Endothelial cell (in vitro differentiated cells): ENCODE data around the gene MACC1. TPM values are rescaled to one million over a fixed set of nuclear protein-coding genes. Genes with fewer than 3 reads are reported as not detected.

Experiments
- DNase-seq: peaks from one replicate; pipeline ENCODE4 v3.0.0; 2021; ENCODE audit warnings: low spot score
- H3K27ac Mint-ChIP-seq: one replicate; pipeline ENCODE4 v1.8.0; 2021; ENCODE audit warnings: mixed read lengths, inconsistent platforms; ENCODE audit not compliant: unreplicated experiment
- H3K27me3 Mint-ChIP-seq: one replicate; pipeline ENCODE4 v1.8.0; 2021; ENCODE audit warnings: mild to moderate bottlenecking, moderate library complexity, mixed read lengths, inconsistent platforms; ENCODE audit not compliant: unreplicated experiment
- H3K36me3 Mint-ChIP-seq: one replicate; pipeline ENCODE4 v1.8.0; 2021; ENCODE audit warnings: mild to moderate bottlenecking, low read depth, mixed read lengths, inconsistent platforms; ENCODE audit not compliant: unreplicated experiment
- H3K4me1 Mint-ChIP-seq: one replicate; pipeline ENCODE4 v1.8.0; 2021; ENCODE audit warnings: mild to moderate bottlenecking, mixed read lengths, inconsistent platforms; ENCODE audit not compliant: unreplicated experiment
- H3K4me3 Mint-ChIP-seq: one replicate; pipeline ENCODE4 v1.8.0; 2021; ENCODE audit warnings: mild to moderate bottlenecking, mixed read lengths, inconsistent platforms; ENCODE audit not compliant: unreplicated experiment
- H3K9me3 Mint-ChIP-seq: one replicate; pipeline ENCODE4 v1.8.0; 2021; ENCODE audit warnings: mixed read lengths, inconsistent platforms; ENCODE audit not compliant: unreplicated experiment
- total RNA-seq: library from RNA; stranded (reverse); fragmentation: NEBNext Ultra II Directional; extraction: Animal tissue kit (Norgen Biotek cat#: 25700); gene quantifications from one replicate; pipeline ENCODE4 v1.2.1, GENCODE V29; 2021; ENCODE audit not compliant: unreplicated experiment
- TF ChIP-seq, protein P1 (sequence below): fragments of 200-600 bp; sonication (generic); IDR thresholded peaks from one replicate; pipeline ENCODE4 v1.5.0; 2021; ENCODE audit warnings: antibody characterized with exemption; ENCODE audit not compliant: unreplicated experiment

Gene MACC1
- total RNA-seq, 1 donor from 2014 or later, result 0.69 TPM

DNA sequence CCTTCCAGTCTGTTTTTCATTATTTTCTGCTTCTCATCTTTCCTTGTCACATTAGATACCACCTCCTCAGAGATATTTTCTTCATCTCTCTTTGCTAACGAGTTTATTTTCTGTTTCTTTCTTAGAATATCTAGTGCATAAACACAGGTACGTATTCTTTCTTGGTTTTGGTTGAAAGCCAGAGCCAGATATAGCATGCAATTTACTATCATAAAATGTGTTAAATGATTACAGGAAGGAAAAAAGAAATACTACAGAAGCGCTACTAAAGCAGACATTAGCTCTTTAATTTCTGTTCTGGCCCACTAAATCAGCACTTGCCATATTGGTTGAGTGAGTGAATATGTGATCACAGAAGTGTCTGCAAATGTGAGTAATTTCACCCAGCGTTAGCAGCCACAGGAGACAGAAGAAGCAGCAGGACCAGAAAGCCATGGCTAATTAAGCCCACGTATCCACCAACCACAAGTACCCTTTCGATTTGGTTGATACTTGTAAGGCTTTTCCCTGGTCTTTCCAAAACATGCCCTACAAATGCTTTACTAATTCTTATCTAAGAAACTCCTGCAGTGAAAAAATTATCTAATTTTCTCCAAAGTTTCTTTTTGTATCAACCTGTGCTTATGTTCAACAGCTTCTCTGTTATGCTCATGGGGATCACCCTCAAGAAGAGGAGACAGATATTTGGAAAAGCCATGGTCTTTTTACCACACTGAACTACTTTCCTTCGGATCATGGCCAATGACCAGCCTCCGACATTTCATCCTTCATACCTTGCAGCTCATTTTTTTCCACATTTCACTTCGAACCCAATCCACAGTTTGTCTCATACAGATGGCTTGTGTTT is 23.1 kb upstream of the MACC1 start:
- Mint-ChIP-seq H3K4me1 (peaks cover 11% of the 10 kb centered on the region), H3K9me3 (no peaks in the 10 kb centered on the region), H3K4me3 (no peak overlapping the region), H3K27ac (no peak overlapping the region), H3K36me3 (no peaks in the 10 kb centered on the region), H3K27me3 (no peaks in the 10 kb centered on the region)
- DNase-seq, result no peak
- TF ChIP-seq, protein P1, sequence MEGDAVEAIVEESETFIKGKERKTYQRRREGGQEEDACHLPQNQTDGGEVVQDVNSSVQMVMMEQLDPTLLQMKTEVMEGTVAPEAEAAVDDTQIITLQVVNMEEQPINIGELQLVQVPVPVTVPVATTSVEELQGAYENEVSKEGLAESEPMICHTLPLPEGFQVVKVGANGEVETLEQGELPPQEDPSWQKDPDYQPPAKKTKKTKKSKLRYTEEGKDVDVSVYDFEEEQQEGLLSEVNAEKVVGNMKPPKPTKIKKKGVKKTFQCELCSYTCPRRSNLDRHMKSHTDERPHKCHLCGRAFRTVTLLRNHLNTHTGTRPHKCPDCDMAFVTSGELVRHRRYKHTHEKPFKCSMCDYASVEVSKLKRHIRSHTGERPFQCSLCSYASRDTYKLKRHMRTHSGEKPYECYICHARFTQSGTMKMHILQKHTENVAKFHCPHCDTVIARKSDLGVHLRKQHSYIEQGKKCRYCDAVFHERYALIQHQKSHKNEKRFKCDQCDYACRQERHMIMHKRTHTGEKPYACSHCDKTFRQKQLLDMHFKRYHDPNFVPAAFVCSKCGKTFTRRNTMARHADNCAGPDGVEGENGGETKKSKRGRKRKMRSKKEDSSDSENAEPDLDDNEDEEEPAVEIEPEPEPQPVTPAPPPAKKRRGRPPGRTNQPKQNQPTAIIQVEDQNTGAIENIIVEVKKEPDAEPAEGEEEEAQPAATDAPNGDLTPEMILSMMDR, result no peak

DNA sequence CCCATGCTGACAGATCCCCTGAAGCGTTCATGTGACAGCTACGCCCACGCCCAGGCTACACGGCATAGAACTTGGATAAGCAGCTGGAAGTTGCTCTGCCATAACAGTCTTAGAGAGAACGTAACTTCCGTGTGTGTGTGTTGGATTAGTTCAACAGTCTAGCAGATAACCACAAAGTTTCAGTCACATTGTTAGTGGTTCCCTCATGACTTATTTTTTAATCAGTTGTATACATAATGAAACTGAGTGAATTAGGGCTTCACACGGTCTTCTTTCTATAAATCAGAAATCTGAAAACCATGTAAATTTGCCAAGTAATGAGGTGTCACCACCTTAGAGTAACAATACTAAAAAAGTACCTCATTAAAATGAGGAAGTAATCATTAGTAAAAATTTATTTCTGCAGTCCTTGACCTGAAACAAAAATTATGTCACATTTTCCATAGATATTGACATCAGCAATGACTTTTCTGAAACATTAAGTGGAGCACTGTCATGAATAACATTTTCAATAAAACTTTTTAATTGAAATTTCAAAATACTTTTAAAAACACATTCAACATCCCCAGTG is 21.7 kb upstream of the MACC1 start:
- Mint-ChIP-seq H3K4me1 (peaks cover 11% of the 10 kb centered on the region), H3K36me3 (no peaks in the 10 kb centered on the region), H3K27me3 (no peaks in the 10 kb centered on the region), H3K9me3 (no peaks in the 10 kb centered on the region), H3K27ac (no peak overlapping the region), H3K4me3 (no peak overlapping the region)
- DNase-seq, result no peak
- TF ChIP-seq, protein P1, result no peak

DNA sequence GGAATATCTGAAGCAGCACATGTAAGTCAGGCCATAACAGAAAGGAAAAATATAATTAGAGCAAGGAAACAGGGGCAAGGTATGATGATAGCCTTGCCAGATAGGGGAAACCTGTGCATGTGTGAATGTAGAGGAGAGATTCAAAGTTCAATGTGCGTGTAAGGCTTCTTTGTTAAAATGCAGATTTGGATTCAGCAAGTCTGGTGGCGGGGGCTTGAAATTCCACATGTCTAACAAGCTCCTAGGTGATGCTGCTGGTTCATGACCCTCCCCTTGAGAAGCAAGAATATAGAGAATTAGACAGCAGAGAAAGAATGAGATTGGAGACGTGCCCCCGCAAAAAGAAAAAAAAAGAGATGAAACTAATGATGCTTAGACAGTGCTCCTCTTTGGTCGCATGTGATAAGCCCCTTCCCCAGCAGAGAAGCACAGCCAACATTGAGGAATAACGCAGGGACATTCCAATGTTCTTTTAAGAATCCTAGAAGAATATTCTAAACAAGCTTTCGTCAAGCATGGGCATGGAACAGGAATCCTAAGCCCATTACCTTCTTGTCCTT is 21.1 kb upstream of the MACC1 start:
- Mint-ChIP-seq H3K36me3 (no peaks in the 10 kb centered on the region), H3K27me3 (no peaks in the 10 kb centered on the region), H3K9me3 (no peaks in the 10 kb centered on the region), H3K4me3 (no peak overlapping the region), H3K27ac (no peak overlapping the region), H3K4me1 (peaks cover 11% of the 10 kb centered on the region)
- DNase-seq, result no peak
- TF ChIP-seq, protein P1, result no peak

DNA sequence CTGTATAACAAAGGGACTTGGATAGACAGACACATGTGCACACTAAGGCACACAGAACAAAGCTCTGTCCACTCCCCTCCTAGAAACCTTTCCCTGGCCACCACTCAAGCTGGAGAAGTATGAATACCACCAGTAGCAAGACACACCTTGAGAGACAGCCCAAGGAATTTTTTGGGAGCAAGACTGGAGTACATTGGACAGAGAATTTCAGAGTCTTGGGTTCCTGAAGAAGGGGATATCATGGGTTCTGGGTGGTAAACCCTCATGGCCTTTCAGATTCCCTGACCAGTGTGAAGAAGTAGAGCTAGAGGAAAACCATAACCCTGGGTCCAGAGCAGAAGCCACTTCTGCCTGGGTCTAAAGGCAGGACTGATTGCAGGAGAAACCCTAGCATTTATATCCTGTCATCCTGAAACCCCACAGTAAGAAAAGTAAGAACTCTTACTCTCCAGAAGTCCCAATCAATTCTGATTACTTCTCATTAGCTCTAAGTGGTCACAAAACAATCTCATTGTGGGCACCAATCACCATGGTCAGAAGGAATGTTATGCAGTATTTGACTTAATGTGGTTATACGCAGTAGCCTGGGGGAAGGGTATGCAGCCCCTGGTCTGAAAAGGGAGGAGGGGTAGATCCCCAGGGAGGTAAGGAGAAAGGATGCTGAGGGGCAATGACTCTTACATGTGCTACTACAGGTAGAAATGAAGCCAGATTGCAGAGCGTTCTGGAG is 20.4 kb upstream of the MACC1 start:
- Mint-ChIP-seq H3K27ac (no peak overlapping the region), H3K4me1 (peaks cover 11% of the 10 kb centered on the region), H3K27me3 (no peaks in the 10 kb centered on the region), H3K9me3 (no peaks in the 10 kb centered on the region), H3K4me3 (no peak overlapping the region), H3K36me3 (no peaks in the 10 kb centered on the region)
- DNase-seq, result no peak
- TF ChIP-seq, protein P1, result no peak
